ENCODE results near the gene TCF12.

DNA sequence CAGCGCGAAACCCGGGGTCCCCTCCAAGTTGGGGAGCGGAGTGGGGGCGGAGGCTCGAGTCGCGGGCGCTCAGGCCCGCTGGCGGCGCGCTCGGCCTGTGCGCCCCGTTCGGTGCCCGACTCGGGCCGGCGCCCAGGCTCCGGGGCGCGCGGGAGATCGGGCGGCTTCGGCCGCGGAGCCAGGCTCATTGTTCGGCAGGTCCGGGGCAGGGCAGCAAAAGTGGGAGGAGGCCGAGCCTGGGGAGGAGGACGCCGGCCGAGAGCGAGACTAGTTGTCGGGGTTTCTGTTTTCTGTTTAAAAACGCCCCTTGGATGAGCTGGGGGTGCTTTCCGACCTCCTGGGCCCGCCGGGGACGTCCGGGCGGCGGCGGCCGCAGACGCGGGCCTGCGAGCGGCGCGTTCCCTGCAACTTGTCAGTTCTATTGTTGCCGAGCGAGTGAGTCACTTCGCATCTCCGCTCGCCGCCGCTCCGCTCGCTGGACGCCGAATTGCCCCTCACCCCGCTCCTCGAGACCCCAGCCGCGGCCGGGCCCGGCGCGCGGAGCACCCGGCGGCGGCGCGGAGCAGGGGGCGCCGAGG, 676 bp downstream of the TCF12 start:
- TF ChIP-seq, protein P1, sequence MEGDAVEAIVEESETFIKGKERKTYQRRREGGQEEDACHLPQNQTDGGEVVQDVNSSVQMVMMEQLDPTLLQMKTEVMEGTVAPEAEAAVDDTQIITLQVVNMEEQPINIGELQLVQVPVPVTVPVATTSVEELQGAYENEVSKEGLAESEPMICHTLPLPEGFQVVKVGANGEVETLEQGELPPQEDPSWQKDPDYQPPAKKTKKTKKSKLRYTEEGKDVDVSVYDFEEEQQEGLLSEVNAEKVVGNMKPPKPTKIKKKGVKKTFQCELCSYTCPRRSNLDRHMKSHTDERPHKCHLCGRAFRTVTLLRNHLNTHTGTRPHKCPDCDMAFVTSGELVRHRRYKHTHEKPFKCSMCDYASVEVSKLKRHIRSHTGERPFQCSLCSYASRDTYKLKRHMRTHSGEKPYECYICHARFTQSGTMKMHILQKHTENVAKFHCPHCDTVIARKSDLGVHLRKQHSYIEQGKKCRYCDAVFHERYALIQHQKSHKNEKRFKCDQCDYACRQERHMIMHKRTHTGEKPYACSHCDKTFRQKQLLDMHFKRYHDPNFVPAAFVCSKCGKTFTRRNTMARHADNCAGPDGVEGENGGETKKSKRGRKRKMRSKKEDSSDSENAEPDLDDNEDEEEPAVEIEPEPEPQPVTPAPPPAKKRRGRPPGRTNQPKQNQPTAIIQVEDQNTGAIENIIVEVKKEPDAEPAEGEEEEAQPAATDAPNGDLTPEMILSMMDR (IDR thresholded peaks at IDR 0.05; ENCODE audit: insufficient read depth, low read depth, low read length): no peak
- no peak for TF ChIP-seq EZH2 (IDR thresholded peaks at IDR 0.05; ENCODE audit: insufficient read depth, low read length)
